H9 (cell line): ENCODE data around the gene EIF1B. TPM values are rescaled to one million over a fixed set of nuclear protein-coding genes. Genes with fewer than 3 reads are reported as not detected.

Experiments used
- DNase-seq: peaks from one replicate; pipeline ENCODE4 v3.0.0-alpha.2; 2017
- H2AFZ ChIP-seq: one replicate; pipeline ENCODE4 v1.6.1; 2013; ENCODE audit warnings: mild to moderate bottlenecking, low read length, control low read depth, moderate library complexity
- H2AK5ac ChIP-seq: 2 replicates; pipeline ENCODE4 v1.6.1; 2013; ENCODE audit warnings: low read length, control low read depth, mixed read lengths; ENCODE audit not compliant: insufficient read length
- H2BK120ac ChIP-seq: one replicate; pipeline ENCODE4 v1.6.1; 2013; ENCODE audit warnings: low read depth, mild to moderate bottlenecking, low read length, control low read depth, inconsistent platforms; ENCODE audit not compliant: poor library complexity, severe bottlenecking
- H2BK12ac ChIP-seq: 2 replicates; pipeline ENCODE4 v1.6.1; 2013; ENCODE audit warnings: low read length, control low read depth, mixed read lengths, low read depth; ENCODE audit not compliant: insufficient read length
- H2BK15ac ChIP-seq: 2 replicates; pipeline ENCODE4 v1.6.1; 2013; ENCODE audit warnings: low read depth, low read length, control low read depth
- H2BK20ac ChIP-seq: one replicate; pipeline ENCODE4 v1.6.1; 2013; ENCODE audit warnings: low read depth, mild to moderate bottlenecking, low read length, control low read depth, inconsistent platforms; ENCODE audit not compliant: poor library complexity, severe bottlenecking
- H2BK5ac ChIP-seq: 2 replicates; pipeline ENCODE4 v1.6.1; 2013; ENCODE audit warnings: low read length, control low read depth, mixed read lengths; ENCODE audit not compliant: insufficient read length
- H3K14ac ChIP-seq: 2 replicates; pipeline ENCODE4 v1.6.1; 2013; ENCODE audit warnings: low read length, control low read depth; ENCODE audit not compliant: insufficient read depth
- H3K18ac ChIP-seq: 2 replicates; pipeline ENCODE4 v1.6.1; 2013; ENCODE audit warnings: low read depth, mild to moderate bottlenecking, mixed read lengths, low read length, control low read depth; ENCODE audit not compliant: insufficient read length
- H3K23ac ChIP-seq: 2 replicates; pipeline ENCODE4 v1.6.1; 2013; ENCODE audit warnings: low read length, control low read depth, mixed read lengths, low read depth; ENCODE audit not compliant: insufficient read length
- H3K23me2 ChIP-seq: 2 replicates; pipeline ENCODE4 v1.6.1; 2013; ENCODE audit warnings: low read depth, mild to moderate bottlenecking, mixed read lengths, low read length, control low read depth; ENCODE audit not compliant: insufficient read length, poor library complexity, severe bottlenecking
- H3K27ac ChIP-seq: 2 replicates; pipeline ENCODE4 v1.5.1; 2013; ENCODE audit warnings: low read length, control low read depth, mixed read lengths, low read depth; ENCODE audit not compliant: insufficient read length
- H3K27me3 ChIP-seq: 2 replicates; pipeline ENCODE4 v1.6.1; 2013; ENCODE audit warnings: low read length, control low read depth, inconsistent platforms; ENCODE audit not compliant: insufficient read depth
- H3K4ac ChIP-seq: 2 replicates; pipeline ENCODE4 v1.6.1; 2013; ENCODE audit warnings: low read depth, mild to moderate bottlenecking, control low read depth, inconsistent platforms, low read length, moderate library complexity
- H3K4me1 ChIP-seq: 2 replicates; pipeline ENCODE4 v1.6.1; 2013; ENCODE audit warnings: low read length, control low read depth, inconsistent platforms; ENCODE audit not compliant: insufficient read depth
- H3K4me2 ChIP-seq: 2 replicates; pipeline ENCODE4 v1.6.1; 2013; ENCODE audit warnings: low read length, control low read depth, mixed read lengths; ENCODE audit not compliant: insufficient read length, insufficient read depth
- H3K56ac ChIP-seq: 2 replicates; pipeline ENCODE4 v1.6.1; 2013; ENCODE audit warnings: low read depth, mild to moderate bottlenecking, mixed read lengths, low read length, control low read depth; ENCODE audit not compliant: insufficient read length
- H3K79me1 ChIP-seq: 2 replicates; pipeline ENCODE4 v1.6.1; 2013; ENCODE audit warnings: low read depth, mild to moderate bottlenecking, moderate library complexity, low read length, control low read depth, inconsistent platforms; ENCODE audit not compliant: insufficient read depth, poor library complexity, severe bottlenecking
- H3K79me2 ChIP-seq: 2 replicates; pipeline ENCODE4 v1.6.1; 2013; ENCODE audit warnings: low read length, control low read depth, inconsistent platforms; ENCODE audit not compliant: insufficient read depth
- H3K9ac ChIP-seq: 2 replicates; pipeline ENCODE4 v1.6.1; 2013; ENCODE audit warnings: low read length, control low read depth, mixed read lengths; ENCODE audit not compliant: insufficient read length; ENCODE audit errors: extremely low read depth
- H3K9me3 ChIP-seq: one replicate; pipeline ENCODE4 v1.6.1; 2013; ENCODE audit warnings: low read depth, low read length, inconsistent platforms; ENCODE audit not compliant: control insufficient read depth
- H3T11ph ChIP-seq: one replicate; pipeline ENCODE4 v1.6.1; 2013; ENCODE audit warnings: mild to moderate bottlenecking, low read length, control low read depth, inconsistent platforms
- H4K20me1 ChIP-seq: one replicate; pipeline ENCODE4 v1.6.1; 2013; ENCODE audit not compliant: control insufficient read depth, insufficient read length, insufficient read depth
- H4K5ac ChIP-seq: 2 replicates; pipeline ENCODE4 v1.6.1; 2013; ENCODE audit warnings: low read depth, mild to moderate bottlenecking, mixed read lengths, low read length, control low read depth; ENCODE audit not compliant: insufficient read length
- H4K8ac ChIP-seq: replicated peaks from 2 replicates; pipeline ENCODE4 v1.6.1; 2013; ENCODE audit warnings: low read length, control low read depth, mixed read lengths, low read depth; ENCODE audit not compliant: insufficient read length
- H4K91ac ChIP-seq: 2 replicates; pipeline ENCODE4 v1.6.1; 2013; ENCODE audit warnings: low read depth, mild to moderate bottlenecking, moderate library complexity, mixed read lengths, low read length, control low read depth; ENCODE audit not compliant: insufficient read length
- H3K27ac Mint-ChIP-seq, 3 experiments: 2 replicates in 2 of 3; 3 replicates in 1 of 3; pipeline ENCODE4 v1.8.0; 2020 to 2021; ENCODE audit warnings: mixed read lengths in 3 of 3, mild to moderate bottlenecking in 1 of 3, moderate library complexity in 1 of 3
- H3K27me3 Mint-ChIP-seq: 2 replicates; pipeline ENCODE4 v1.8.0; 2021; ENCODE audit warnings: low read depth, mild to moderate bottlenecking, moderate library complexity, mixed read lengths
- H3K36me3 Mint-ChIP-seq, 3 experiments: 2 replicates in 2 of 3; 3 replicates in 1 of 3; pipeline ENCODE4 v1.8.0; 2020 to 2021; ENCODE audit warnings: low read depth in 3 of 3, mixed read lengths in 3 of 3; ENCODE audit not compliant: insufficient read depth in 1 of 3
- H3K4me1 Mint-ChIP-seq, 2 experiments: 2 replicates each; pipeline ENCODE4 v1.8.0; 2020; ENCODE audit warnings: mixed read lengths in 2 of 2
- H3K4me3 Mint-ChIP-seq, 2 experiments: 2 replicates in 1 of 2; 3 replicates in 1 of 2; pipeline ENCODE4 v1.8.0; 2020 to 2021; ENCODE audit warnings: mild to moderate bottlenecking in 2 of 2, mixed read lengths in 2 of 2, moderate library complexity in 1 of 2
- H3K9me3 Mint-ChIP-seq, 2 experiments: 2 replicates in 1 of 2; 3 replicates in 1 of 2; pipeline ENCODE4 v1.8.0; 2020; ENCODE audit warnings: mild to moderate bottlenecking in 2 of 2, mixed read lengths in 2 of 2, moderate library complexity in 1 of 2
- CTCF ChIP-seq: fragments of 200-600 bp; sonication (generic); conservative IDR thresholded peaks from 3 replicates; pipeline ENCODE4 v1.8.0; 2021; ENCODE audit warnings: antibody characterized with exemption, mild to moderate bottlenecking
- WGBS: extraction: QIAGEN DNeasy Blood & Tissue Kit; methylation state at CpG from one replicate; pipeline ENCODE4 v1.1.7; 2013; ENCODE audit warnings: missing lambda C conversion rate, low lambda C conversion rate, mixed read lengths; ENCODE audit not compliant: insufficient read length; ENCODE audit errors: extremely low coverage; 5-methylcytosine and 5-hydroxymethylcytosine counted together
- long read RNA-seq: library from polyadenylated mRNA; unstranded; transcript quantifications from one replicate; pipeline ENCODE4 v2.0.0, GENCODE V29; 2020
- total RNA-seq: library from RNA; stranded (reverse); gene quantifications from 2 replicates; pipeline ENCODE4 v1.2.1, GENCODE V29; 2021

Gene EIF1B
- total RNA-seq = 133 TPM in 2 replicates
- long read RNA-seq, transcript EIF1B-201 (4 exons, 1,010 nt) = major isoform, 278 of 316 reads
- long read RNA-seq, transcript EIF1B-204 (3 exons, 637 nt) = minor isoform, 5 of 316 reads
- long read RNA-seq, partial matches to known transcripts = 5 of 316 reads
- long read RNA-seq, other reads (novel, unspliced or antisense) = 25 of 316 reads

- H3K27me3 Mint-ChIP-seq = no peaks in the 10 kb centered on the region
- Histone ChIP-seq H3K79me2 (peaks cover 3% of the 10 kb centered on the region; the same call in 1 of the 2 replicates), H2BK5ac (no peak within 1 kb of the TSS), H4K5ac (peak within 1 kb of the TSS; percentile 24), H3K4me2 (peak within 1 kb of the TSS; percentile 75), H3K18ac (peak within 1 kb of the TSS; percentile 96), H3K23ac (no peak within 1 kb of the TSS), H3K4ac (peak within 1 kb of the TSS; percentile 74; the same call in 1 of the 2 replicates), H3T11ph (no peak within 1 kb of the TSS), H3K23me2 (peaks cover 8% of the 10 kb centered on the region), H3K79me1 (no peaks in the 10 kb centered on the region), H3K14ac (peak within 1 kb of the TSS; percentile 98), H4K8ac (no peak within 1 kb of the TSS), H2BK12ac (no peak within 1 kb of the TSS), H3K4me1 (peaks cover 4% of the 10 kb centered on the region; the same call in 1 of the 2 replicates), H4K91ac (peak within 1 kb of the TSS; percentile 93), H3K9me3 (no peaks in the 10 kb centered on the region), H4K20me1 (no peaks in the 10 kb centered on the region), H2BK15ac (no peak within 1 kb of the TSS), H2AFZ (peak within 1 kb of the TSS; percentile 15), H2BK120ac (peak within 1 kb of the TSS; percentile 74), H3K56ac (no peak within 1 kb of the TSS), H2BK20ac (no peak within 1 kb of the TSS), H3K27ac (no peak within 1 kb of the TSS), H2AK5ac (no peak within 1 kb of the TSS), H3K27me3 (no peaks in the 10 kb centered on the region), H3K9ac (peak within 1 kb of the TSS; percentile 92)
- DNase-seq = peak; percentile 98
- peaks cover 13 to 17% of the 10 kb centered on the region in 2 experiments for H3K4me1 Mint-ChIP-seq
- no CpG with 5 or more reads among the region's 50 CpGs for WGBS
- no peaks in the 10 kb centered on the region for H3K9me3 Mint-ChIP-seq
- H3K27ac Mint-ChIP-seq = peak within 1 kb of the TSS; percentile 99 to 100 (median 99)
- peak within 1 kb of the TSS; percentile 99 for H3K4me3 Mint-ChIP-seq
- TF ChIP-seq CTCF = peak; percentile 95
- H3K36me3 Mint-ChIP-seq = peaks cover 22 to 35% (median 34%) of the 10 kb centered on the region in 3 experiments
Observed at GRCh38 chr3:40309418-40309924, at the start of gene EIF1B. EIF1B (plus strand) TSS chr3:40309707; CDS start chr3:40309942, 235 bp downstream.
